Measurements from ENCODE around the gene DNAJA3.
A peak's percentile ranks its signal among the peaks of the same experiment; 100 is the strongest.

The DNAJA3 gene

DNA sequence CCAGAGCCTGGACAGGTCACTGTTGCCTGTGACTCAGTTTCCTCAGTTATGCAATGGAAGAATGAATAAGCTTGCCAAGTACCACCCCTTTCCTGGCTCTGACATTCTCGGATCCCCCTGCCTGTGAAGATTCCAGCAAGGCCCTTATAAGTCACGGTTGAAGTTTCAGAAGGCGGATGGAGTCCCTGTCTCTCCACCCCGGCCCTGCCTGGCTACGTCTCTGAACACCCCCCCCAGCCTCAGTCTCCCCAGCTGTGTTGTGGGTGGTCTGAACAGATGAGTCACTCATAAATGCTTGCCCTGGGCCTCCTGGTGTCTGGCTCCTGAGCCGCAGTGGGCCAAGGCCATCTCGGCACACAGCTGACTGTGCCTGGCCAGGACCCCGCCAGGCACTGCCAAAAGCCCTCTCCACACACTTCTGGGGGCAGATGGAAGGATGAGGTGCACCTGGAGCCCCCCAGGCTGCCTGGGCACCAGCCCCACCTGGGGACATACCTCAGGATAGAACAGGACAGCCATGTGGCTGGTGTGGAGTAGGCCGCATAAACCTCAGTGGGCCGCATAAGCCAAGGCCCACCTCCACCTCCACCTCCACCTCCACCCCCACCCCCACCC is 38.6 kb upstream of the DNAJA3 start:
- H3K27me3 Mint-ChIP-seq (ENCODE audit: low read depth): no peaks in the 10 kb centered on the region

DNA sequence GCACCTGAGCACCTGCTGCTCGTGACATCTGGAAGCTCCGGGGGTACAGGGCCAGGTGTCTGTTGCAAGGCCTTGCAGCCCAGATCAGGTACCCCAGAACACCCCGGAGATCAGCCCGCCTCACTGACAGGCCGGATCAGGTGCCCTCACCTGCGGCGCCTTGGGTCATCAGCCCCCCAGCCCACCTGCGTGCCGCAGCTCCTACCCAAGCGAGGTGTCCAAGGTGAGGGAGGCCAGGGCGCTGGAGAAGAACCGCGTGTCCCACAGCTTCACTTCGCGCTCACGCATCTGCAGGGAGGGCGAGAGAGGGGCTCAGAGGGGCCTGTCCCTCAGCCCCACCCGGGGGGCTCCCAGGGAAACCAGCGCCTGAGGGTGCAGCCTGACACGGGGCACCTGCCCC is 37.9 kb upstream of the DNAJA3 start:
- Mint-ChIP-seq H3K27ac (no peak overlapping the region), H3K27me3 (ENCODE audit: low read depth) (no peaks in the 10 kb centered on the region), H3K4me1 (peaks cover 39% of the 10 kb centered on the region), H3K4me3 (no peak overlapping the region), H3K9me3 (no peaks in the 10 kb centered on the region), H3K36me3 (ENCODE audit: low read depth) (peaks cover 6% of the 10 kb centered on the region)
- TF ChIP-seq, protein P1, sequence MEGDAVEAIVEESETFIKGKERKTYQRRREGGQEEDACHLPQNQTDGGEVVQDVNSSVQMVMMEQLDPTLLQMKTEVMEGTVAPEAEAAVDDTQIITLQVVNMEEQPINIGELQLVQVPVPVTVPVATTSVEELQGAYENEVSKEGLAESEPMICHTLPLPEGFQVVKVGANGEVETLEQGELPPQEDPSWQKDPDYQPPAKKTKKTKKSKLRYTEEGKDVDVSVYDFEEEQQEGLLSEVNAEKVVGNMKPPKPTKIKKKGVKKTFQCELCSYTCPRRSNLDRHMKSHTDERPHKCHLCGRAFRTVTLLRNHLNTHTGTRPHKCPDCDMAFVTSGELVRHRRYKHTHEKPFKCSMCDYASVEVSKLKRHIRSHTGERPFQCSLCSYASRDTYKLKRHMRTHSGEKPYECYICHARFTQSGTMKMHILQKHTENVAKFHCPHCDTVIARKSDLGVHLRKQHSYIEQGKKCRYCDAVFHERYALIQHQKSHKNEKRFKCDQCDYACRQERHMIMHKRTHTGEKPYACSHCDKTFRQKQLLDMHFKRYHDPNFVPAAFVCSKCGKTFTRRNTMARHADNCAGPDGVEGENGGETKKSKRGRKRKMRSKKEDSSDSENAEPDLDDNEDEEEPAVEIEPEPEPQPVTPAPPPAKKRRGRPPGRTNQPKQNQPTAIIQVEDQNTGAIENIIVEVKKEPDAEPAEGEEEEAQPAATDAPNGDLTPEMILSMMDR (IDR thresholded peaks at IDR 0.05; ENCODE audit: unreplicated experiment in 3 of 3): no peak

More for the DNA sequence above, 38.6 kb upstream of the DNAJA3 start:
- H3K36me3 Mint-ChIP-seq (ENCODE audit: low read depth): peaks cover 6% of the 10 kb centered on the region
- no peak overlapping the region for H3K4me3 Mint-ChIP-seq
- peaks cover 32% of the 10 kb centered on the region for H3K4me1 Mint-ChIP-seq
- TF ChIP-seq, protein P1 (IDR thresholded peaks at IDR 0.05; ENCODE audit: unreplicated experiment in 3 of 3): no peak
- H3K27ac Mint-ChIP-seq: peak overlapping the region; percentile 42 to 73 (median 68)
- no peaks in the 10 kb centered on the region for H3K9me3 Mint-ChIP-seq

DNA sequence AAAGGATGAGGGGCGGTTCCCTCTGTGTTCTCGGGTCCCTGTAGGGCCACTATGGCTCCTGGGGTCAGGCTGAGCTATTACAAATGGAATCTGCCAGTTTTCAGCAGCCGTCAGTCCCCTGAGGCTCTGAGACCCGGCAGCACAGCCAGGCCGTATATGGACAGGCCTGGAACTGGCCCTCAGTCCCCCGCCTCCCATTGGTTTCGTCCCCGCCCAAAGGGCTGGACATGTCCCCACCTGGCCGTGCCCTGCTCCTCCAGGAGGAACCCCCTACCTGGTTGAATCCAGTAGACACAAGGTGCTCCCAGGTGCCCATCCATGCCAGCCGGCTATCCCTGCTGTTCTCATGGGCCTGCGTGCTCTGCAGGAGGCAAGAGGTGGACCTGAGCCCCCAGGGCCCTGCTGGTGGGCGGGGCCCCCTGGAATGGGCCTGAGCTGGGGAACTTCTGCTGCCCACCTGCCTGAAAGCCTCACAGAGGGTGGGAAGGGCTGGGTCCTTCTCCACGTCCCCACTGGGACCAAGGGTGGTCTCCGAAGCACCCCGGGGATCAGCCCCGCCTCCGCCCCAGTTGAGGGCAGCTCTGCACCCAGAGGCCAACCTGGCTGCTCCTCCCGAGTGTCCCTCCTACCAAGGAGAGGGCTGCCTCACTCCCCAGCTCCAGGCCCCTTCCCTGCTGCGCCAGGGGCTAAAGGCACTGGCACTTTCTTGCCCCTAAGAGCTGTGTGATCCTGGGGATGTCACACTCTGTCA is 37.2 kb upstream of the DNAJA3 start:
- H3K36me3 Mint-ChIP-seq (ENCODE audit: low read depth): peaks cover under 1% of the 10 kb centered on the region

DNA sequence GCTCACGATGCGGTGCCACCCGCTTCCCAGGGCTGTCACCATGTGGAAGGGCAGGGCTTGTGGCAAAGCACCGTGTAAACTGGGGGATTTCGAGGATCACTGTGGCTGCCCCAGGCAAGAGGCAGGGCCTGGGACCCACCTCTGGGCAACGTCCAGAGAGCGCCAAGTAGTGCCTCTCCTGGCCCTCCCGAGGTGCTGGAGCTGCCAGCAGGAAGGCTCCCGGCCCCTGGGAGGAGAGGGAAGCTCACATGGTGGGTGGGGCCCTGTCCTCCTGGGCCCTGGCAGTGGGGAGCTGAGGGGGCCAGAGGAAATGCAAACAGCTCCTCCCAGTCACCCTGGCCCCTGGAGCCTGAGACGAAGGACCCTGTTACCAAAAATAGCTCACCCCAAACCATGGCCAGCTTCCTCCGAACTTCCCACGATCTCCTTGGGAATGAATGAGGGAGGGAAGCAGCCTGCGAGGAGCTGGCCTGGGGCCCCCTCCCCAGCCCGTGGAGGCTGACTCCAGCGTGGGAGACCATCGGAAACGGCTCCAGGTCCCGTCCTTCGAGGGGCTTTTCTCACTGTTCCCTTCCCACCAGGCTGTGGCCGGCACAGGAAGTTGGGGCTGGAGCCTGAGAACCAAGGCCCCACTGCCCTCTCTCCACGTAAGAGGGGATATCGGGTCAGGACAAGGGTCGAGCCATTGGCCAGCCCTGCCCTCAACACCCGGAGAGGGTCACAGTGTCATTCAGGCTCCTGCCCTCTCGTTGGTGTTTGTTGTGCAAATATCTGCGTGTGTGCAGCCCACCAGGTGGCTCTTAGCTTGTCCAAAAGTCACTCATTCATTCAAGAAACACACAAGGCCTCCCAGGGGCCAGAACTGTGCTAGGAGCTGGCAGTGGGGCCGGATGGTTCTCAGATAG is 36.4 kb upstream of the DNAJA3 start:
- Mint-ChIP-seq H3K27ac (peak overlapping the region; percentile 85 to 97 (median 89)), H3K4me3 (peak overlapping the region in 2 of 3 experiments; percentile 7 to 32), H3K27me3 (ENCODE audit: low read depth) (no peaks in the 10 kb centered on the region), H3K4me1 (peaks cover 43% of the 10 kb centered on the region), H3K36me3 (ENCODE audit: low read depth) (no peaks in the 10 kb centered on the region), H3K9me3 (no peaks in the 10 kb centered on the region)
- TF ChIP-seq, protein P1 (IDR thresholded peaks at IDR 0.05; ENCODE audit: unreplicated experiment in 3 of 3): no peak

More for the DNA sequence above, 37.2 kb upstream of the DNAJA3 start:
- no peaks in the 10 kb centered on the region for H3K27me3 Mint-ChIP-seq (ENCODE audit: low read depth)
- TF ChIP-seq, protein P1 (IDR thresholded peaks at IDR 0.05; ENCODE audit: unreplicated experiment in 3 of 3): no peak
- no peak overlapping the region for H3K4me3 Mint-ChIP-seq
- peaks cover 41% of the 10 kb centered on the region for H3K4me1 Mint-ChIP-seq
- peak overlapping the region in 2 of 3 experiments; percentile 54 to 89 for H3K27ac Mint-ChIP-seq
- no peaks in the 10 kb centered on the region for H3K9me3 Mint-ChIP-seq

DNA sequence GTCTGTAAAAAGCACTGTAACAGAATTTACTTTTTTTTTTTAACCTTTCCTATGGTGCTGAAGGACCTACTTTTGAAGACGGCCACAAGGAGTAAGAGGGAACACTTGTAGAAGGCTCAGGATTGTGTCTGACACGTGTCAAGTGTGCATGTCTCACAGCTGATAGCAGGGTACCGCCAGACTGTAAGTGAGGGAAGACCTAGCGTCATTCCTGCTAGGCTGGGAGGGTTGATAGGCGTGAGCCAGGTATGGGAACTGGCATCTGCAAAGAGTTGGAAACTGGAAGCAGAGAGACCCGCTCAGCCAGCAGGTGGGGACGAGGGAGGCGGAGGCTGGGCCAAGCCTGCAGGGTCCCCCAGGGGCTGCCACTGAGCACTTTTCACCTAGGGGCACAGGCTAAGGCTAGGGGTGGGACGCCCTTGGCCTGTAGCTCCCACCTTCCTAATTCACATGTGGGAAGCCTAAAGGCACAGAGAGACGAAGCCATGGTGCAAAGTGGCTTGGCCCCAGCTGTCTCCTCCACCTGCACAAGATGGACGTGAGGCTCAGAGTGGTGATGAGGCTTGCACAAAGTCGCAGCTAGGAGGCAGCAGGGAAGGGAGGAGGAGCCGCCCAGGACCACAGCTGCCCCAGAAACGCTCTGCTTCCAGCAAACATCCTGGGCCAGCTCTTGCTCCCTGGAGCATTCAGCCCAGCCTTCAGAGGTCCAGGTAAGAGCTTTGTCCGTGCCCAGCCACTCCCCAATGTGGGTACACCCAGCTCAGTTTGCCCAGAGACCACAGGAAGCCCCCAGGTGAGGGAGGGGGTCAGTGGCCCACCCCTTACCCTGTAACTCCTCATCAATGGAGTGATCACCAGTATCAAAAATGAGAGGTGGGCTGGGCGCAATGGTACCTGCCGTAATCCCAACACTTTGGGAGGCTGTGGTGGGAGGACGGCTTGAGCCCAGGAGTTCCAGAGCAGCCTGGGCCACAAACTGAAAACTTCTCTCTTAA is 35.1 kb upstream of the DNAJA3 start:
- Mint-ChIP-seq H3K27me3 (ENCODE audit: low read depth) (no peaks in the 10 kb centered on the region), H3K4me3 (no peak overlapping the region), H3K9me3 (no peaks in the 10 kb centered on the region), H3K36me3 (ENCODE audit: low read depth) (peaks cover 2% of the 10 kb centered on the region), H3K27ac (peak overlapping the region; percentile 85 to 97 (median 89)), H3K4me1 (peaks cover 39% of the 10 kb centered on the region)
- TF ChIP-seq, protein P1 (IDR thresholded peaks at IDR 0.05; ENCODE audit: unreplicated experiment in 3 of 3): peak in 1 of 3 experiments; percentile 21

All from nephron (organoid).